Dendritic cell treated with granulocyte-macrophage colony-stimulating factor and Interleukin-4, amounts not matched to agents 40 ng/mL and 50 ng/mL, for 4 days (primary cell): Measurements from ENCODE around the gene SBF1.
A peak's percentile ranks its signal among the peaks of the same experiment; 100 is the strongest.

Experiments used
- H3K27ac Mint-ChIP-seq: one replicate; pipeline ENCODE4 v1.8.0; 2022; ENCODE audit warnings: mild to moderate bottlenecking, mixed read lengths
- H3K27me3 Mint-ChIP-seq: one replicate; pipeline ENCODE4 v1.8.0; 2022; ENCODE audit warnings: mild to moderate bottlenecking, mixed read lengths
- H3K36me3 Mint-ChIP-seq: one replicate; pipeline ENCODE4 v1.8.0; 2022; ENCODE audit warnings: low read depth, mixed read lengths
- H3K4me1 Mint-ChIP-seq: one replicate; pipeline ENCODE4 v1.8.0; 2022; ENCODE audit warnings: low read depth, mixed read lengths
- H3K4me3 Mint-ChIP-seq: one replicate; pipeline ENCODE4 v1.8.0; 2022; ENCODE audit warnings: mild to moderate bottlenecking, moderate library complexity, mixed read lengths
- H3K9me3 Mint-ChIP-seq: one replicate; pipeline ENCODE4 v1.8.0; 2022; ENCODE audit warnings: mixed read lengths
- intact Hi-C: fragments of 100-400 bp; cut with micrococcal nuclease; formaldehyde crosslinking; loops from one replicate; pipeline ENCODE4 v1.15.0; 2022

The SBF1 gene

GRCh38 chr22:50502096-50502495 is 27.3 kb upstream of the SBF1 start:
- intact Hi-C loops: no loop called here
- Mint-ChIP-seq H3K36me3 (peaks cover 45% of the 10 kb centered on the region), H3K4me1 (peaks cover 33% of the 10 kb centered on the region), H3K9me3 (no peaks in the 10 kb centered on the region), H3K27ac (no peak overlapping the region), H3K4me3 (no peak overlapping the region), H3K27me3 (peaks cover 11% of the 10 kb centered on the region)

GRCh38 chr22:50500452-50500851 is 25.6 kb upstream of the SBF1 start:
- no peaks in the 10 kb centered on the region for H3K9me3 Mint-ChIP-seq
- intact Hi-C loops: no loop called here
- peaks cover 33% of the 10 kb centered on the region for H3K36me3 Mint-ChIP-seq
- peaks cover 17% of the 10 kb centered on the region for H3K4me1 Mint-ChIP-seq
- H3K27me3 Mint-ChIP-seq: peaks cover 19% of the 10 kb centered on the region
- no peak overlapping the region for H3K4me3 Mint-ChIP-seq
- H3K27ac Mint-ChIP-seq: no peak overlapping the region

DNA sequence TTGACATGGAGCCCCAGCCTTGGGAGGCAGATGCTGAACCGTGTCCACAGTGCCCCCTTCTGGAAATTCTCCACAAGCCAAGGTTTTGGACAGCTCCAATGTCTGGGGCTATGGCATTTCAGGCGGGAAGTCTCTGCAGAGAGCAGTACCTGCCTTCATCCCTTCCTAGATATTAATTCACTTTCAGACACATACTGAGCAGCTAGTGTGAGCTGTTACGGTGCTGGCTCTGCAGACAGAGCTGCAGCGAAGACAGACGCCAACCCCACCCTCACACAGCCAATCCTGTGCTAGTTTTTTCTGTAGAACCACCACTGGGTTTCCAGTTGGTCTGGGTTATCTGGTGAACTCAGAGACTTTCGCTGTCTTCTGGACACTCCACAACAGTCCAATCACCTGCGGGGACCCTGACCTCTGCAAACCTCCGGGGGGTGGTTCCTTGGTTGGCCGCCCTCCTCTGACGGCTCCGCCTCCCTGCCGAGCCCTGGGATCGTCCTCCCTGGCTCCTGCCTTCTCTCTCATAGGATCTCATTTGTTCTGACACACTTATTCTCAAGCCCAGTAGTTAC is 23.6 kb upstream of the SBF1 start:
- intact Hi-C loops: loop anchor here (5.0 kb wide), 1 partner anchor 256 kb away; no protein-coding TSS in a partner anchor
- H3K36me3 Mint-ChIP-seq: peaks cover 14% of the 10 kb centered on the region
- no peak overlapping the region for H3K4me3 Mint-ChIP-seq
- no peaks in the 10 kb centered on the region for H3K9me3 Mint-ChIP-seq
- no peak overlapping the region for H3K27ac Mint-ChIP-seq
- peaks cover 21% of the 10 kb centered on the region for H3K27me3 Mint-ChIP-seq
- H3K4me1 Mint-ChIP-seq: peaks cover 14% of the 10 kb centered on the region

- H3K36me3 Mint-ChIP-seq: peaks cover under 1% of the 10 kb centered on the region
- peaks cover 14% of the 10 kb centered on the region for H3K4me1 Mint-ChIP-seq
- intact Hi-C loops: loop anchor here (5.0 kb wide), 1 partner anchor 255 kb away; no protein-coding TSS in a partner anchor
- peaks cover 21% of the 10 kb centered on the region for H3K27me3 Mint-ChIP-seq
- no peak overlapping the region for H3K4me3 Mint-ChIP-seq
- no peak overlapping the region for H3K27ac Mint-ChIP-seq
- H3K9me3 Mint-ChIP-seq: no peaks in the 10 kb centered on the region
These were observed 22.3 kb upstream of the SBF1 start for GRCh38 chr22:50497093-50497492.

DNA sequence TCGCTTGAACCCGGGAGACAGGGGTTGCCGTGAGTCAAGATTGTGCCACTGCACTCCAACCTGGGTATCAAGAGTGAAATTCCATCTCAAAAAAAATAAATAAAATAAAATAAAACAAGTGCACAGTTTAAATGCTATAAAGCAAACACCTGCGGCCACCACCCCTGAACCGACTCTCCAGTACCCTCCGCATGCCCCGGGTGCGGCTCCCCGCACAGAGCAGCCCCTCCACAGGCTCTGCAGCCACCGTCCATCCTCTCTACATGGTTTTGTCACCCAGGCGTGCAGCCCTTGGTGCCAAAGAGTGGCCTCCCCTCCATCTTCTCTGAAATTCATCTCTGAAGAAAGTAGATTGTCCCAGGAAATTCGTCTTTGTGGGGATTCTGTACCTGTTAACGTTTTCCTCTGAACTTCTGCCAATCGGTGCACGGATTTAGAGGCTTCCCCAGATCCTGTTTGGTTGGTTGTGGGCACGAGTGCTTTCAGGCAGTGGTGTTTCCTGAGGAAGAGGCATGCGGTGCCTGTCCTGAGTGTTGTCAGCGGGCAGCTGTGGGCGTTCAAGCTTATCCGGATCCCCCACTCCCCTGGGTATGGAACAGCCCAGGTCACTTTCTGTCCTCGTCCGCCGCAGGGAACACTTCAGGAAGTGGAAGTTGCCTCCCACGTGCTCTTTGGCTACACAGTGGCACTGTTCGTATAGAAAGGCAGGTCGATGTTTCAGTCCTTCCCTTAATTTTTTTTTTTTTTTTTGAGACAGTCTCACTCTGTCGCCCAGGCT is 15.9 kb upstream of the SBF1 start:
- intact Hi-C loops: no loop called here
- Mint-ChIP-seq H3K27ac (peak overlapping the region; percentile 51), H3K4me3 (peak overlapping the region; percentile 28), H3K36me3 (no peaks in the 10 kb centered on the region), H3K9me3 (no peaks in the 10 kb centered on the region), H3K27me3 (peaks cover 34% of the 10 kb centered on the region), H3K4me1 (peaks cover 9% of the 10 kb centered on the region)

- Mint-ChIP-seq H3K4me3 (no peak overlapping the region), H3K27me3 (peaks cover 39% of the 10 kb centered on the region), H3K27ac (no peak overlapping the region), H3K4me1 (peaks cover 9% of the 10 kb centered on the region), H3K9me3 (no peaks in the 10 kb centered on the region), H3K36me3 (no peaks in the 10 kb centered on the region)
- intact Hi-C loops: no loop called here
These were observed 14.8 kb upstream of the SBF1 start for GRCh38 chr22:50489363-50490243.

- Mint-ChIP-seq H3K4me1 (peaks cover 9% of the 10 kb centered on the region), H3K27me3 (peaks cover 45% of the 10 kb centered on the region), H3K36me3 (no peaks in the 10 kb centered on the region), H3K27ac (no peak overlapping the region), H3K9me3 (no peaks in the 10 kb centered on the region), H3K4me3 (no peak overlapping the region)
- intact Hi-C loops: no loop called here
These were observed 14.1 kb upstream of the SBF1 start for GRCh38 chr22:50488886-50489285.

- H3K4me3 Mint-ChIP-seq: no peak overlapping the region
- no peaks in the 10 kb centered on the region for H3K36me3 Mint-ChIP-seq
- H3K27me3 Mint-ChIP-seq: peaks cover 51% of the 10 kb centered on the region
- H3K27ac Mint-ChIP-seq: no peak overlapping the region
- H3K9me3 Mint-ChIP-seq: no peaks in the 10 kb centered on the region
- intact Hi-C loops: no loop called here
- peaks cover 9% of the 10 kb centered on the region for H3K4me1 Mint-ChIP-seq
These were observed 13.3 kb upstream of the SBF1 start for GRCh38 chr22:50488006-50488677.

DNA sequence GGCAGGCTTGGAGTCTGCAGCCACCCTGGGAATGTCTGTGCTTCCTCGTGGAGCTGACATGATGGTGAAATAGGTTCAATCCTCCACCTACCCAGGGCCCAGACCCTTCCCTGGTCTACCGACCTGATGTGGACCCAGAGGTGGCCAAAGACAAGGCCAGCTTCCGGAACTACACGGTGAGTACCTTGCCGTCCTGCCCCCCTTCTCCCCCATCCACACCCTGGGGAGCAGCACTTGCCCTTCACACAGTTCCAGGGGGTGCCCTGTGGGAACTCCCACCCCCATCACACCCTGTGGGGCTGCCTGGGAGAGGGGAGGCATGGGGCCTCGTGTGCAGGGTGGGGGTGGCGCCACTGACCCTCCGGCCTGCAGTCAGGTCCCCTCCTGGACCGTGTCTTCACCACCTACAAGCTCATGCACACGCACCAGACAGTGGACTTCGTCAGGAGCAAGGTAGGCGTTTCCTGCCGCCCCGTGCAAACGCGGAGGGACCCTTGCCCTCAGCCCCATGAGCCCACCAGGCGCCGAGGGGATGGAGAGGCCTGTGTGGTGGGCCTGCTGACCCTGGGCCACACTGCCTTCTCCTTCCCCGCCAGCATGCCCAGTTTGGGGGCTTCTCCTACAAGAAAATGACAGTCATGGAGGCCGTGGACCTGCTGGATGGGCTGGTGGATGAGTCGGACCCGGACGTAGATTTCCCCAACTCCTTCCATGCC is 12.6 kb upstream of the SBF1 start:
- no peaks in the 10 kb centered on the region for H3K36me3 Mint-ChIP-seq
- no peaks in the 10 kb centered on the region for H3K9me3 Mint-ChIP-seq
- H3K4me1 Mint-ChIP-seq: peaks cover 9% of the 10 kb centered on the region
- H3K4me3 Mint-ChIP-seq: no peak overlapping the region
- intact Hi-C loops: no loop called here
- no peak overlapping the region for H3K27ac Mint-ChIP-seq
- peaks cover 57% of the 10 kb centered on the region for H3K27me3 Mint-ChIP-seq

DNA sequence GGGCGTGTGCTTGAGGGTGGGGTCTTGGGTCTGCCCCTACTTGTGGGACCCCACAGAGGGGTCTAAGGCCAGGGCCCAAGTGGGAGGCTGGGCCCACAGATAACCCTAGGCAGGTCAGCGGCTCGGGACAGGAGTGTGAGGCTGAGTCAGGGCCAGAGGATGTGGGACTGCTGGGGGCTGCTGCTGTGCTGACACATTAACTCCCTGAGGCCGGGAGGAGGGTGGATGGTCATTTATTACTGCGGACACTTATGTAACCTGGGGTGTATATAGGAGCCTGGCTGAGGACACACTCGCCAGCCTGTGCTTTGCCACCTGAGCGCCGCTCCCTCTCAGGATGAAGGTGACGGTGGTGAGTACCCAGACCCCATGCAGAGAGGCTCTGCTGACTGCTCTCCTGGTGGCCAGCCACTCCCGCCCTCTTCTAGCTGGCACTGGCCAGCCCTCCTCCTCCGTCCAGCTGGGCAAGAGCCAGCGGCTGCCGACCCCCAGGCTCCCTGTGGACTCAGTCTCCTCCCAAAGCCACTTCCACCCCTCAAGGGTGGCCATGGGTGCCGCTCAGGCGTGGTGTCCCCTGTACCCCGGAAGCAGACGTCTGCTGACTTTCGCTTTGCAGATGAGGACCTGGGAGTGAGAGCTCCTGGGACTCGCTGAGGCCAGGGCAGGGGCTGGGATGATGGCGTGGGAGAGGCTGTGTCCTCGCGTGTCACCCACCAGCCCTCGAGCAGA is 11.9 kb upstream of the SBF1 start, which contains the start of gene MIOX:
TSS of gene MIOX (plus strand) at position 299 of the 729 bp plus-strand sequence. CDS start at position 338, 39 bp downstream.
- Mint-ChIP-seq H3K27ac (no peak within 1 kb of the TSS), H3K4me3 (no peak within 1 kb of the TSS)
- intact Hi-C loops: no loop called here

GRCh38 chr22:50485221-50486131 is 10.6 kb upstream of the SBF1 start:
- peaks cover 66% of the 10 kb centered on the region for H3K27me3 Mint-ChIP-seq
- intact Hi-C loops: no loop called here

More for the DNA sequence above, 11.9 kb upstream of the SBF1 start, which contains the start of gene MIOX:
- Mint-ChIP-seq H3K27me3 (peaks cover 63% of the 10 kb centered on the region), H3K36me3 (no peaks in the 10 kb centered on the region), H3K9me3 (no peaks in the 10 kb centered on the region), H3K4me1 (peaks cover 9% of the 10 kb centered on the region)

More at GRCh38 chr22:50485221-50486131, 10.6 kb upstream of the SBF1 start:
- no peaks in the 10 kb centered on the region for H3K36me3 Mint-ChIP-seq
- no peaks in the 10 kb centered on the region for H3K9me3 Mint-ChIP-seq
- H3K4me1 Mint-ChIP-seq: peaks cover 1% of the 10 kb centered on the region
- no peak overlapping the region for H3K4me3 Mint-ChIP-seq
- no peak overlapping the region for H3K27ac Mint-ChIP-seq
